ENCODE results near the gene SLC22A16. TPM values are rescaled to one million over a fixed set of nuclear protein-coding genes. Genes with fewer than 3 reads are reported as not detected.

Gene SLC22A16
- total and polyA plus RNA-seq, 2 of the 8 experiments (the other 6 are each of a cell fraction or from before 2014, with no cell fraction given) = not detected

GRCh38 chr6:110398778-110399177 is 77.6 kb downstream of the SLC22A16 start:
- POLR2A ChIA-PET (ENCODE audit: partially characterized antibody) = no interaction called here
- Histone ChIP-seq H4K20me1 (replicated peaks in 1 of 2; ENCODE audit: control insufficient read depth in 1 of 2, insufficient read depth in 2 of 2, low read length in 2 of 2) (no peaks in the 10 kb centered on the region), H2BK5ac (ENCODE audit: low read depth, low read length) (no peak overlapping the region), H3K36me3 (ENCODE audit: control insufficient read depth in 2 of 4, insufficient read depth in 4 of 4, low read length in 3 of 4) (no peaks in the 10 kb centered on the region), H3K23me2 (ENCODE audit: low read depth, low read length) (no peaks in the 10 kb centered on the region), H2AFZ (ENCODE audit: low read length) (peak overlapping the region; percentile 28; the same call in 1 of the 2 replicates), H3K9me3 (ENCODE audit: insufficient read depth in 2 of 2, low read depth in 1 of 2, low read length in 1 of 2) (no peaks in the 10 kb centered on the region), H3K4me2 (ENCODE audit: insufficient read depth in 1 of 2, low read depth in 2 of 2, low read length in 2 of 2) (no peak overlapping the region), H3K4me1 (replicated peaks in 1 of 4; ENCODE audit: control insufficient read depth in 3 of 4, insufficient read depth in 4 of 4, low read length in 3 of 4) (no peaks in the 10 kb centered on the region), H3K4me3 (ENCODE audit: extremely low read depth in 1 of 4, insufficient read depth in 2 of 4, low read depth in 3 of 4, low read length in 4 of 4) (no peak overlapping the region), H2BK15ac (ENCODE audit: low read length) (no peak overlapping the region), H2BK120ac (replicated peaks; ENCODE audit: low read depth, low read length) (no peak overlapping the region), H2BK20ac (ENCODE audit: low read length) (no peak overlapping the region), H4K8ac (ENCODE audit: extremely low read depth, insufficient read depth, low read length) (no peak overlapping the region), H3K14ac (ENCODE audit: insufficient read length) (no peak overlapping the region), H3K18ac (ENCODE audit: extremely low read depth, low read length) (no peak overlapping the region), H3K79me1 (ENCODE audit: low read depth, low read length) (no peaks in the 10 kb centered on the region; the same call in 1 of the 2 replicates), H2AK5ac (ENCODE audit: low read depth, low read length) (no peak overlapping the region), H3K56ac (replicated peaks; ENCODE audit: insufficient read length, low read depth, low read length) (no peak overlapping the region), H3K79me2 (ENCODE audit: control insufficient read depth in 1 of 2, insufficient read depth in 2 of 2, low read length in 2 of 2) (no peaks in the 10 kb centered on the region), H3K27me3 (replicated peaks in 1 of 4; ENCODE audit: control insufficient read depth in 3 of 4, extremely low read depth in 1 of 4, insufficient read depth in 3 of 4, low read length in 3 of 4) (no peaks in the 10 kb centered on the region), H3K9ac (replicated peaks in 1 of 4; ENCODE audit: extremely low read depth in 1 of 4, low read depth in 3 of 4, low read length in 3 of 4) (no peak overlapping the region), H3K23ac (ENCODE audit: insufficient read length) (no peak overlapping the region), H3K27ac (ENCODE audit: low read depth, low read length) (no peak overlapping the region), H4K5ac (ENCODE audit: insufficient read length, low read depth, low read length) (no peak overlapping the region), H2BK12ac (ENCODE audit: low read depth, low read length) (no peak overlapping the region), H4K91ac (replicated peaks; ENCODE audit: insufficient read length, low read length) (no peak overlapping the region), H3K4ac (replicated peaks; ENCODE audit: insufficient read length, low read depth, low read length) (no peak overlapping the region)
- no peak for TF ChIP-seq CREB1 (IDR thresholded peaks at IDR 0.05)
- no peak for TF ChIP-seq YY1 (IDR thresholded peaks at IDR 0.05; ENCODE audit: low read depth, low read length)
- no peak for TF ChIP-seq SIRT6 (IDR thresholded peaks at IDR 0.05; ENCODE audit: low read length)
- TF ChIP-seq RBBP5 (IDR thresholded peaks at IDR 0.05; ENCODE audit: borderline replicate concordance, low read depth, low read length) = no peak
- no peak for TF ChIP-seq TEAD4 (IDR thresholded peaks at IDR 0.05; ENCODE audit: low read depth, low read length)
- no peak for TF ChIP-seq SIX5 (IDR thresholded peaks at IDR 0.05; ENCODE audit: low read depth, low read length)
- TF ChIP-seq CHD2 (IDR thresholded peaks at IDR 0.05; ENCODE audit: low read length) = no peak
- no peak for TF ChIP-seq SIN3A (conservative IDR thresholded peaks at IDR 0.05 in 1 of 2, IDR thresholded peaks at IDR 0.05 in 1 of 2; ENCODE audit: low read depth in 1 of 2, low read length in 2 of 2)
- TF ChIP-seq NRF1 (IDR thresholded peaks at IDR 0.05; ENCODE audit: low read depth, low read length) = no peak
- TF ChIP-seq FOSL1 (IDR thresholded peaks at IDR 0.05; ENCODE audit: insufficient read depth, low read depth, low read length) = no peak
- TF ChIP-seq RFX5 (IDR thresholded peaks at IDR 0.05; ENCODE audit: borderline replicate concordance, low read depth, low read length) = no peak
- no peak for TF ChIP-seq KDM5A (IDR thresholded peaks at IDR 0.05; ENCODE audit: low read length)
- no peak for TF ChIP-seq E2F6 (IDR thresholded peaks at IDR 0.05)
- TF ChIP-seq SP2 (IDR thresholded peaks at IDR 0.05; ENCODE audit: low read length) = no peak
- TF ChIP-seq EGR1 (IDR thresholded peaks at IDR 0.05; ENCODE audit: borderline replicate concordance, low read depth, low read length) = no peak
- TF ChIP-seq HDAC6 (IDR thresholded peaks at IDR 0.05; ENCODE audit: low read depth, low read length) = no peak
- CTCF ChIA-PET (ENCODE audit: partially characterized antibody) = interaction anchor here (1.9 kb wide), 1 partner anchor 346 kb away, joined by 5 read pairs; no protein-coding TSS in a partner anchor
- FAIRE-seq (no peak), DNase-seq (ENCODE audit: low read depth in 1 of 2, low spot score in 2 of 2) (no peak)
- WGBS, 2 experiments (ENCODE audit: extremely low coverage in 1 of 2, insufficient coverage in 1 of 2, insufficient read length in 1 of 2, insufficient replicate concordance in 2 of 2, low coverage in 1 of 2, low lambda C conversion rate in 2 of 2, missing lambda C conversion rate in 1 of 2) = 97% methylated on average over 4 of the region's 4 CpGs; no CpG with 5 or more reads in 1 of the 2 experiments
